ENCODE results near the gene UTS2B. TPM values are rescaled to one million over a fixed set of nuclear protein-coding genes. Genes with fewer than 3 reads are reported as not detected.

The UTS2B gene
- total and polyA plus RNA-seq, 10 of the 15 experiments (the other 5 are each of a cell fraction or from before 2014, with no cell fraction given) = 0.15 to 0.72 (median 0.44) TPM

GRCh38 chr3:191356631-191357439, 26.5 kb upstream of the UTS2B start (continued):
- TF ChIP-seq ZNF687 (IDR thresholded peaks at IDR 0.05) (no peak), ZNF24 (IDR thresholded peaks at IDR 0.05) (no peak)

- H2AFZ ChIP-seq (ENCODE audit: control insufficient read depth, low read depth, low read length) = no peak overlapping the region
- H3K9ac ChIP-seq (ENCODE audit: control insufficient read depth, insufficient read depth, low read length) = no peak overlapping the region
- peaks cover 28% of the 10 kb centered on the region for H3K79me2 ChIP-seq (ENCODE audit: control insufficient read depth, insufficient read depth, low read length)
- peak overlapping the region; percentile 28; the same call in 1 of the 2 replicates for H3K27ac ChIP-seq (ENCODE audit: control insufficient read depth, insufficient read depth)
- peaks cover 26% of the 10 kb centered on the region for H3K4me1 ChIP-seq (ENCODE audit: control insufficient read depth, insufficient read depth, low read length)
- peaks cover 0 to 5% of the 10 kb centered on the region in 2 experiments; a peak in 2 of 4 replicates for H3K36me3 ChIP-seq (ENCODE audit: control insufficient read depth in 2 of 2, insufficient read depth in 2 of 2, low read length in 1 of 2)
- CTCF ChIA-PET = interaction anchor here (0.6 to 3.7 kb wide), 16 partner anchors 9 to 219 kb away, joined by 3 to 25 read pairs (median 6); no protein-coding TSS in a partner anchor
- peak; percentile 87 for ATAC-seq
- H3K4me3 ChIP-seq = peak overlapping the region; percentile 21; the same call in 1 of the 2 replicates
- no peaks in the 10 kb centered on the region for H3K27me3 ChIP-seq (replicated peaks in 1 of 2; ENCODE audit: control insufficient read depth in 2 of 2, insufficient read depth in 2 of 2, low read length in 1 of 2)
- peak overlapping the region; percentile 52 for H3K4me2 ChIP-seq (ENCODE audit: control insufficient read depth, insufficient read depth)
- peak; percentile 74 for DNase-seq (ENCODE audit: low read depth, low spot score)
- intact Hi-C loops (cut with micrococcal nuclease; ENCODE audit: unreplicated experiment) = loop anchor here (2.0 kb wide), 1 partner anchor 17 kb away; no protein-coding TSS in a partner anchor
- POLR2A ChIA-PET = interaction anchor here (0.7 to 3.2 kb wide), 9 partner anchors 8 to 106 kb away, joined by 3 to 38 read pairs (median 4); partner anchors contain the start of genes CCDC50 and UTS2B
- 0% methylated on average over 4 of the region's 4 CpGs for WGBS (ENCODE audit: insufficient coverage, insufficient replicate concordance, low lambda C conversion rate, missing lambda C conversion rate)
- no peaks in the 10 kb centered on the region for H4K20me1 ChIP-seq (ENCODE audit: control insufficient read depth, insufficient read depth)
- RAD21 ChIA-PET (ENCODE audit: unreplicated experiment) = interaction anchor here (0.7 to 9.9 kb wide), 24 partner anchors 9 to 220 kb away, joined by 3 to 108 read pairs (median 6); partner anchors contain the start of genes CCDC50 and UTS2B
- FAIRE-seq = peak; percentile 78
- in situ Hi-C loops (cut with MboI) = no loop called here
- SMC1A ChIA-PET (ENCODE audit: uncharacterized antibody, unreplicated experiment) = interaction anchor here (0.8 to 11.9 kb wide), 31 partner anchors 9 to 211 kb away, joined by 3 to 208 read pairs (median 6); partner anchors contain the start of genes CCDC50 and UTS2B
- no peaks in the 10 kb centered on the region for H3K9me3 ChIP-seq (replicated peaks; ENCODE audit: control insufficient read depth, insufficient read depth, low read length)
- no TSS peak for BruUV-seq (replicated peaks)
- TF ChIP-seq ETV6 (conservative IDR thresholded peaks at IDR 0.05 in 1 of 2, IDR thresholded peaks at IDR 0.05 in 1 of 2; ENCODE audit: borderline replicate concordance in 1 of 2, low read depth in 1 of 2) = peak in 1 of 2 experiments; percentile 71; a peak in 2 of 4 replicates
- peak; percentile 63 for TF ChIP-seq ATF2 (IDR thresholded peaks at IDR 0.05; ENCODE audit: low read length)
- peak; percentile 19; the same call in 1 of the 2 replicates for TF ChIP-seq SMC3 (IDR thresholded peaks at IDR 0.05; ENCODE audit: borderline replicate concordance, low read length)
- TF ChIP-seq JUNB (IDR thresholded peaks at IDR 0.05) = peak; percentile 78
- TF ChIP-seq IKZF1 (conservative IDR thresholded peaks at IDR 0.05) = peak; percentile 66
- 0 out of 2 replicates have a peak, but pooled peaks have one; percentile 27 for TF ChIP-seq EED (IDR thresholded peaks at IDR 0.05; ENCODE audit: low read depth)
- TF ChIP-seq JUND (IDR thresholded peaks at IDR 0.05; ENCODE audit: low read depth, low read length) = no peak
- TF ChIP-seq, protein P1, sequence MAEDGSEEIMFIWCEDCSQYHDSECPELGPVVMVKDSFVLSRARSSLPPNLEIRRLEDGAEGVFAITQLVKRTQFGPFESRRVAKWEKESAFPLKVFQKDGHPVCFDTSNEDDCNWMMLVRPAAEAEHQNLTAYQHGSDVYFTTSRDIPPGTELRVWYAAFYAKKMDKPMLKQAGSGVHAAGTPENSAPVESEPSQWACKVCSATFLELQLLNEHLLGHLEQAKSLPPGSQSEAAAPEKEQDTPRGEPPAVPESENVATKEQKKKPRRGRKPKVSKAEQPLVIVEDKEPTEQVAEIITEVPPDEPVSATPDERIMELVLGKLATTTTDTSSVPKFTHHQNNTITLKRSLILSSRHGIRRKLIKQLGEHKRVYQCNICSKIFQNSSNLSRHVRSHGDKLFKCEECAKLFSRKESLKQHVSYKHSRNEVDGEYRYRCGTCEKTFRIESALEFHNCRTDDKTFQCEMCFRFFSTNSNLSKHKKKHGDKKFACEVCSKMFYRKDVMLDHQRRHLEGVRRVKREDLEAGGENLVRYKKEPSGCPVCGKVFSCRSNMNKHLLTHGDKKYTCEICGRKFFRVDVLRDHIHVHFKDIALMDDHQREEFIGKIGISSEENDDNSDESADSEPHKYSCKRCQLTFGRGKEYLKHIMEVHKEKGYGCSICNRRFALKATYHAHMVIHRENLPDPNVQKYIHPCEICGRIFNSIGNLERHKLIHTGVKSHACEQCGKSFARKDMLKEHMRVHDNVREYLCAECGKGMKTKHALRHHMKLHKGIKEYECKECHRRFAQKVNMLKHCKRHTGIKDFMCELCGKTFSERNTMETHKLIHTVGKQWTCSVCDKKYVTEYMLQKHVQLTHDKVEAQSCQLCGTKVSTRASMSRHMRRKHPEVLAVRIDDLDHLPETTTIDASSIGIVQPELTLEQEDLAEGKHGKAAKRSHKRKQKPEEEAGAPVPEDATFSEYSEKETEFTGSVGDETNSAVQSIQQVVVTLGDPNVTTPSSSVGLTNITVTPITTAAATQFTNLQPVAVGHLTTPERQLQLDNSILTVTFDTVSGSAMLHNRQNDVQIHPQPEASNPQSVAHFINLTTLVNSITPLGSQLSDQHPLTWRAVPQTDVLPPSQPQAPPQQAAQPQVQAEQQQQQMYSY (CRISPR knock-in tag; IDR thresholded peaks at IDR 0.05) = no peak
Measured at GRCh38 chr3:191355406-191355805, 25.1 kb upstream of the UTS2B start.
